ENCODE measurements around the gene IMPA2. TPM values are rescaled to one million over a fixed set of nuclear protein-coding genes. Genes with fewer than 3 reads are reported as not detected.
"Not testable (repeated sequence)": the region's sequence is repeated elsewhere in the genome, so short reads cannot be mapped to it uniquely, and the experiment has no call there.

Gene IMPA2
- total RNA-seq, 1 experiment from 2014 or later: 18.2 TPM

- no peak for DNase-seq (ENCODE audit: low read depth)
Observed at GRCh38 chr18:12028040-12028628, 46.8 kb downstream of the IMPA2 start.

GRCh38 chr18:12028674-12029073 lies 47.4 kb downstream of the IMPA2 start:
- DNase-seq (ENCODE audit: low read depth): no peak

GRCh38 chr18:12029786-12030584 lies 48.7 kb downstream of the IMPA2 start:
- DNase-seq (ENCODE audit: low read depth): no peak

- DNase-seq (ENCODE audit: low read depth): no peak
Observed at GRCh38 chr18:12030670-12031069, 49.4 kb downstream of the IMPA2 start.

- no peak for DNase-seq (ENCODE audit: low read depth)
Observed at GRCh38 chr18:12031181-12031580, 49.9 kb downstream of the IMPA2 start.

- DNase-seq (ENCODE audit: low read depth): peak; percentile 21
Observed at GRCh38 chr18:12031846-12032245, 50.5 kb downstream of the IMPA2 start.

- no peak for DNase-seq (ENCODE audit: low read depth)
Observed at GRCh38 chr18:12032786-12033642, 51.7 kb downstream of the IMPA2 start.

GRCh38 chr18:12033643-12034025 lies 52.3 kb downstream of the IMPA2 start:
- no peak for DNase-seq (ENCODE audit: low read depth)

- DNase-seq (ENCODE audit: low read depth): no peak
Observed at GRCh38 chr18:12034241-12035100, 53.2 kb downstream of the IMPA2 start.

- DNase-seq (ENCODE audit: low read depth): no peak
Observed at GRCh38 chr18:12035481-12035880, 54.2 kb downstream of the IMPA2 start.

- no peak for DNase-seq (ENCODE audit: low read depth)
Observed at GRCh38 chr18:12036201-12036751, 55.0 kb downstream of the IMPA2 start.

GRCh38 chr18:12038082-12038638 lies 56.9 kb downstream of the IMPA2 start:
- DNase-seq (ENCODE audit: low read depth): no peak

- DNase-seq (ENCODE audit: low read depth): peak; percentile 75
Observed at GRCh38 chr18:12038639-12039539, 57.6 kb downstream of the IMPA2 start.

- DNase-seq (ENCODE audit: low read depth): not testable (repeated sequence)
Observed at GRCh38 chr18:12039540-12039930, 58.2 kb downstream of the IMPA2 start.

GRCh38 chr18:12041561-12041960 lies 60.3 kb downstream of the IMPA2 start:
- peak; percentile 74 for DNase-seq (ENCODE audit: low read depth)

GRCh38 chr18:12043811-12044210 lies 62.5 kb downstream of the IMPA2 start:
- DNase-seq (ENCODE audit: low read depth): no peak

- no peak for DNase-seq (ENCODE audit: low read depth)
Observed at GRCh38 chr18:12044591-12044990, 63.3 kb downstream of the IMPA2 start.

GRCh38 chr18:12046046-12046750 lies 64.9 kb downstream of the IMPA2 start:
- DNase-seq (ENCODE audit: low read depth): no peak

- DNase-seq (ENCODE audit: low read depth): no peak
Observed at GRCh38 chr18:12046751-12047335, 65.5 kb downstream of the IMPA2 start.

Measured in Daoy (cell line).